IMR-90 (cell line): ENCODE results near the gene CELA2A. TPM values are rescaled to one million over a fixed set of nuclear protein-coding genes. Genes with fewer than 3 reads are reported as not detected.

Experiments
- ATAC-seq: fragments of 200-7000 bp; cut with Tn5 transposase; 2 replicates; pipeline ENCODE4 v1.9.1; 2020; ENCODE audit warnings: low read depth, mild to moderate bottlenecking, moderate library complexity
- BruUV-seq: library from RNA; stranded (reverse); fragments of 400-500 nt; replicated peaks from 2 replicates; lab custom pipeline; 2021; lab: Mats Ljungman, UMichigan
- CTCF ChIA-PET: fragments of 300-600 bp; formaldehyde crosslinking; extraction: SDS; loops from one replicate; lab custom pipeline; 2021; ENCODE audit warnings: antibody characterized with exemption; lab: Yijun Ruan, JAX
- POLR2A ChIA-PET: fragments of 300-600 bp; sonication (Branson Sonifier 250); formaldehyde crosslinking; loops from one replicate; lab custom pipeline; 2022; ENCODE audit warnings: antibody characterized with exemption; ENCODE audit not compliant: unreplicated experiment; lab: Charles Lee
- DNase-seq: peaks from one replicate; pipeline ENCODE4 v3.0.0; 2013
- H2AFZ ChIP-seq: replicated peaks from 2 replicates; pipeline ENCODE3; 2013; ENCODE audit warnings: low read length, mild to moderate bottlenecking; ENCODE audit not compliant: poor library complexity
- H2AK5ac ChIP-seq: 2 replicates; pipeline ENCODE4 v1.6.1; 2013; ENCODE audit warnings: low read depth, low read length, inconsistent platforms
- H2AK9ac ChIP-seq: replicated peaks from 2 replicates; pipeline ENCODE3; 2013; ENCODE audit warnings: mild to moderate bottlenecking, low read depth, low read length, moderate library complexity; ENCODE audit not compliant: poor library complexity
- H2BK120ac ChIP-seq: 2 replicates; pipeline ENCODE4 v1.6.1; 2013; ENCODE audit warnings: low read depth, low read length, inconsistent platforms
- H2BK15ac ChIP-seq: 3 replicates; pipeline ENCODE4 v1.6.1; 2013; ENCODE audit warnings: low read depth, low read length, inconsistent platforms
- H2BK20ac ChIP-seq: 2 replicates; pipeline ENCODE4 v1.6.1; 2013; ENCODE audit warnings: low read depth, mild to moderate bottlenecking, inconsistent platforms, low read length, moderate library complexity
- H2BK5ac ChIP-seq: 2 replicates; pipeline ENCODE4 v1.6.1; 2013; ENCODE audit warnings: mild to moderate bottlenecking, low read depth, low read length, inconsistent platforms; ENCODE audit not compliant: poor library complexity, severe bottlenecking
- H3K14ac ChIP-seq: replicated peaks from 2 replicates; pipeline ENCODE4 v1.6.1; 2013; ENCODE audit warnings: low read depth, low read length, inconsistent platforms
- H3K18ac ChIP-seq: 2 replicates; pipeline ENCODE4 v1.6.1; 2013; ENCODE audit warnings: low read depth, low read length, control low read depth
- H3K23ac ChIP-seq: 2 replicates; pipeline ENCODE4 v1.6.1; 2013; ENCODE audit warnings: low read depth, low read length, inconsistent platforms
- H3K27ac ChIP-seq: 2 replicates; pipeline ENCODE4 v1.5.1; 2013; ENCODE audit warnings: mild to moderate bottlenecking, control low read depth, low read length; ENCODE audit not compliant: insufficient read depth
- H3K27me3 ChIP-seq: 2 replicates; pipeline ENCODE4 v1.6.1; 2013; ENCODE audit warnings: low read length; ENCODE audit not compliant: control insufficient read depth, insufficient read depth
- H3K36me3 ChIP-seq: 2 replicates; pipeline ENCODE4 v1.6.1; 2013; ENCODE audit warnings: low read length, mixed read lengths; ENCODE audit not compliant: control insufficient read depth, insufficient read depth
- H3K4ac ChIP-seq: 2 replicates; pipeline ENCODE4 v1.6.1; 2013; ENCODE audit warnings: low read depth, low read length, inconsistent platforms
- H3K4me1 ChIP-seq: 2 replicates; pipeline ENCODE4 v1.6.1; 2013; ENCODE audit warnings: low read length, mixed read lengths; ENCODE audit not compliant: control insufficient read depth, insufficient read depth
- H3K4me2 ChIP-seq: 2 replicates; pipeline ENCODE4 v1.6.1; 2013; ENCODE audit warnings: low read depth, mild to moderate bottlenecking, control low read depth, low read length, moderate library complexity
- H3K4me3 ChIP-seq: 2 replicates; pipeline ENCODE4 v1.5.1; 2013; ENCODE audit warnings: low read depth, mild to moderate bottlenecking, control low read depth, low read length, moderate library complexity; ENCODE audit not compliant: insufficient read depth
- H3K56ac ChIP-seq: 2 replicates; pipeline ENCODE4 v1.6.1; 2013; ENCODE audit warnings: low read length, inconsistent platforms; ENCODE audit not compliant: insufficient read depth; ENCODE audit errors: extremely low read depth
- H3K79me1 ChIP-seq, 2 experiments: 2 replicates each; pipeline ENCODE4 v1.6.1; 2013; ENCODE audit warnings: low read length in 2 of 2, inconsistent platforms in 1 of 2, low read depth in 1 of 2
- H3K9ac ChIP-seq: 2 replicates; pipeline ENCODE4 v1.6.1; 2013; ENCODE audit warnings: low read depth, low read length, control low read depth
- H3K9me1 ChIP-seq: 2 replicates; pipeline ENCODE4 v1.6.1; 2013; ENCODE audit warnings: low read length, inconsistent platforms; ENCODE audit not compliant: insufficient read depth
- H3K9me3 ChIP-seq: 2 replicates; pipeline ENCODE4 v1.6.1; 2013; ENCODE audit warnings: low read length; ENCODE audit not compliant: control insufficient read depth, insufficient read depth
- H4K20me1 ChIP-seq: 2 replicates; pipeline ENCODE4 v1.6.1; 2013; ENCODE audit warnings: low read length, inconsistent platforms; ENCODE audit not compliant: insufficient read depth
- H4K5ac ChIP-seq: 2 replicates; pipeline ENCODE4 v1.6.1; 2013; ENCODE audit warnings: mild to moderate bottlenecking, low read depth, low read length, control low read depth
- H4K8ac ChIP-seq, 2 experiments: 2 replicates each; pipeline ENCODE4 v1.6.1; 2013; ENCODE audit warnings: low read depth in 2 of 2, low read length in 2 of 2, control low read depth in 1 of 2, inconsistent platforms in 1 of 2
- H4K91ac ChIP-seq: 2 replicates; pipeline ENCODE4 v1.6.1; 2013; ENCODE audit warnings: low read depth, low read length, inconsistent platforms; ENCODE audit not compliant: insufficient read depth
- CEBPB ChIP-seq: IDR thresholded peaks from 2 replicates; pipeline ENCODE4 v1.6.1; 2012; ENCODE audit warnings: low read depth, low read length, improper control_type of control experiment
- CHD1 ChIP-seq: IDR thresholded peaks from 2 replicates; pipeline ENCODE4 v1.6.1; 2012; ENCODE audit warnings: low read depth, low read length, improper control_type of control experiment
- CTCF ChIP-seq: conservative IDR thresholded peaks from 2 replicates; pipeline ENCODE4 v1.5.1; 2012; ENCODE audit warnings: mild to moderate bottlenecking, low read depth, low read length, improper control_type of control experiment
- ELK1 ChIP-seq: fragments of 150-350 bp; IDR thresholded peaks from 2 replicates; pipeline ENCODE4 v1.6.1; 2016; ENCODE audit warnings: low read depth, mild to moderate bottlenecking, low read length, moderate library complexity, borderline replicate concordance
- MXI1 ChIP-seq: IDR thresholded peaks from 2 replicates; pipeline ENCODE4 v1.6.1; 2012; ENCODE audit warnings: low read depth, mild to moderate bottlenecking, low read length, moderate library complexity, borderline replicate concordance
- NFE2L2 ChIP-seq: fragments of 150-350 bp; IDR thresholded peaks from 2 replicates; pipeline ENCODE4 v1.6.1; 2016; ENCODE audit warnings: low read depth, mild to moderate bottlenecking, low read length
- RAD21 ChIP-seq: IDR thresholded peaks from 2 replicates; pipeline ENCODE4 v1.6.1; 2012; ENCODE audit warnings: low read length, improper control_type of control experiment
- RCOR1 ChIP-seq: IDR thresholded peaks from 2 replicates; pipeline ENCODE4 v1.6.1; 2012; ENCODE audit warnings: mild to moderate bottlenecking, low read length, improper control_type of control experiment; ENCODE audit not compliant: insufficient replicate concordance
- RFX5 ChIP-seq: IDR thresholded peaks from 2 replicates; pipeline ENCODE4 v1.8.0; 2012; ENCODE audit warnings: low read depth, mild to moderate bottlenecking, low read length, moderate library complexity
- WGBS, 2 experiments: methylation state at CpG; one replicate each; pipeline versions ENCODE4 v1.1.5 to v1.1.7; 2013; ENCODE audit warnings: missing lambda C conversion rate in 2 of 2; ENCODE audit not compliant: insufficient read length in 1 of 2; ENCODE audit errors: extremely low coverage in 2 of 2; 5-methylcytosine and 5-hydroxymethylcytosine counted together
- dilution Hi-C: fragments of 300-500 bp; cut with HindIII; formaldehyde crosslinking; loops from one replicate; pipeline ENCODE4 v1.14.3; 2018; ENCODE audit warnings: low sequenced_read_pairs; ENCODE audit not compliant: unreplicated experiment
- in situ Hi-C: fragments of 300-500 bp; cut with MboI; formaldehyde crosslinking; loops from 3 replicates; pipeline ENCODE4 v1.14.3; 2019; ENCODE audit warnings: low sequenced_read_pairs, inconsistent platforms, mixed read lengths
- intact Hi-C: fragments of 100-400 bp; cut with micrococcal nuclease; formaldehyde crosslinking; loops from 2 replicates; pipeline ENCODE4 v1.10.0; 2022
- polyA plus RNA-seq, 3 experiments: library from polyadenylated mRNA; depleted of rRNA; stranded (reverse); fragments of >200 nt; gene quantifications; 2 replicates each; pipeline ENCODE4 v1.2.3, GENCODE V29; 2012; ENCODE audit warnings: low replicate concordance in 1 of 3
- total RNA-seq: library from RNA; depleted of rRNA; stranded (reverse); fragments of >200 nt; gene quantifications from 2 replicates; pipeline ENCODE4 v1.2.3, GENCODE V29; 2012

CELA2A gene
- total and polyA plus RNA-seq, 2 of the 4 experiments (the other 2 are of a cell fraction), result not detected

- no peaks in the 10 kb centered on the region; the same call in 1 of the 2 replicates for H3K27me3 ChIP-seq
- no peak overlapping the region for H3K23ac ChIP-seq
- H3K4me3 ChIP-seq, result no peak overlapping the region
- no peak overlapping the region for H2BK5ac ChIP-seq
- H4K91ac ChIP-seq, result no peak overlapping the region
- no peak overlapping the region for H4K8ac ChIP-seq
- H2AK5ac ChIP-seq, result no peak overlapping the region
- H3K79me1 ChIP-seq, result no peaks in the 10 kb centered on the region
- no TSS peak for BruUV-seq
- no peak overlapping the region for H4K5ac ChIP-seq
- intact Hi-C loops, result no loop called here
- H2BK20ac ChIP-seq, result no peak overlapping the region
- no peak overlapping the region for H2BK15ac ChIP-seq
- H2AK9ac ChIP-seq, result no peak overlapping the region
- no peak for ATAC-seq
- no peak overlapping the region for H3K56ac ChIP-seq
- no peak overlapping the region for H2BK120ac ChIP-seq
- no peak overlapping the region for H3K14ac ChIP-seq
- H3K9ac ChIP-seq, result no peak overlapping the region
- no peak overlapping the region for H3K27ac ChIP-seq
- WGBS, 2 experiments, result no CpG with 5 or more reads among the region's 3 CpGs
- H2AFZ ChIP-seq, result no peak overlapping the region
- no peaks in the 10 kb centered on the region for H3K36me3 ChIP-seq
- H3K4me2 ChIP-seq, result no peak overlapping the region
- CTCF ChIA-PET, result no interaction called here
- no peak overlapping the region for H3K4ac ChIP-seq
- no peaks in the 10 kb centered on the region for H3K4me1 ChIP-seq
- H3K18ac ChIP-seq, result no peak overlapping the region
- in situ Hi-C loops, result no loop called here
- no peaks in the 10 kb centered on the region for H4K20me1 ChIP-seq
- POLR2A ChIA-PET, result no interaction called here
- no peaks in the 10 kb centered on the region for H3K9me3 ChIP-seq
- dilution Hi-C loops, result no loop called here
- TF ChIP-seq RFX5, result no peak
- TF ChIP-seq CTCF, result no peak
- no peak for TF ChIP-seq CHD1
- TF ChIP-seq RCOR1, result no peak
- no peak for TF ChIP-seq MXI1
- TF ChIP-seq CEBPB, result no peak
- no peak for TF ChIP-seq RAD21
- no peak for TF ChIP-seq NFE2L2
- TF ChIP-seq ELK1, result no peak
- DNase-seq, result no peak
- no peaks in the 10 kb centered on the region for H3K9me1 ChIP-seq
Observed at GRCh38 chr1:15476927-15477326, 20.4 kb downstream of the CELA2A start.
